GM19025 (cell line): ENCODE data around the gene RGSL1.
"Not testable (repeated sequence)": the region's sequence is repeated elsewhere in the genome, so short reads cannot be mapped to it uniquely, and the experiment has no call there.

Experiments used
- ATAC-seq: cut with Tn5 transposase; IDR thresholded peaks from one replicate; pipeline ENCODE4 v1.9.1; 2021; ENCODE audit warnings: mild to moderate bottlenecking, low read depth, moderate library complexity; ENCODE audit not compliant: unreplicated experiment

The RGSL1 gene

GRCh38 chr1:182444497-182444896 is 5.4 kb upstream of the RGSL1 start:
- ATAC-seq: no peak

- ATAC-seq: no peak
Measured at GRCh38 chr1:182446033-182446669, 3.8 kb upstream of the RGSL1 start.

GRCh38 chr1:182447124-182447523 is 2.8 kb upstream of the RGSL1 start:
- not testable (repeated sequence) for ATAC-seq

- no peak for ATAC-seq
Measured at GRCh38 chr1:182447660-182448059, 2.3 kb upstream of the RGSL1 start.

- no peak for ATAC-seq
Measured at GRCh38 chr1:182453631-182454030, 3.7 kb downstream of the RGSL1 start.

- ATAC-seq: no peak
Measured at GRCh38 chr1:182457844-182458243, 7.9 kb downstream of the RGSL1 start.

GRCh38 chr1:182459949-182460348 is 10.0 kb downstream of the RGSL1 start:
- no peak for ATAC-seq

- no peak for ATAC-seq
Measured at GRCh38 chr1:182460550-182460951, 10.6 kb downstream of the RGSL1 start.

- no peak for ATAC-seq
Measured at GRCh38 chr1:182473556-182473955, 23.6 kb downstream of the RGSL1 start.

- no peak for ATAC-seq
Measured at GRCh38 chr1:182476625-182477024, 26.7 kb downstream of the RGSL1 start.

- ATAC-seq: no peak
Measured at GRCh38 chr1:182478238-182478637, 28.3 kb downstream of the RGSL1 start.

GRCh38 chr1:182484067-182484466 is 34.1 kb downstream of the RGSL1 start:
- ATAC-seq: peak; percentile 9

- ATAC-seq: peak; percentile 94
Measured at GRCh38 chr1:182484531-182485257, 34.7 kb downstream of the RGSL1 start.

GRCh38 chr1:182485861-182486260 is 35.9 kb downstream of the RGSL1 start:
- ATAC-seq: no peak

GRCh38 chr1:182488803-182489202 is 38.9 kb downstream of the RGSL1 start:
- no peak for ATAC-seq

GRCh38 chr1:182493063-182493462 is 43.1 kb downstream of the RGSL1 start:
- ATAC-seq: no peak

- no peak for ATAC-seq
Measured at GRCh38 chr1:182495002-182495401, 45.1 kb downstream of the RGSL1 start.

GRCh38 chr1:182495693-182496092 is 45.7 kb downstream of the RGSL1 start:
- ATAC-seq: no peak

GRCh38 chr1:182507685-182508084 is 57.7 kb downstream of the RGSL1 start:
- ATAC-seq: no peak

GRCh38 chr1:182515556-182515955 is 65.6 kb downstream of the RGSL1 start:
- ATAC-seq: no peak

GRCh38 chr1:182520736-182521135 is 70.8 kb downstream of the RGSL1 start:
- ATAC-seq: no peak

- ATAC-seq: no peak
Measured at GRCh38 chr1:182525342-182525741, 75.4 kb downstream of the RGSL1 start.
